Glutamatergic neuron (in vitro differentiated cells): ENCODE results near the gene CARD8. TPM values are rescaled to one million over a fixed set of nuclear protein-coding genes. Genes with fewer than 3 reads are reported as not detected.
"Not testable (repeated sequence)": the region's sequence is repeated elsewhere in the genome, so short reads cannot be mapped to it uniquely, and the experiment has no call there.

Experiments used
- DNase-seq: peaks from one replicate; pipeline ENCODE4 v3.0.0; 2022
- H3K27ac Mint-ChIP-seq: one replicate; pipeline ENCODE4 v1.8.0; 2020; ENCODE audit warnings: mild to moderate bottlenecking, mixed read lengths, inconsistent platforms; ENCODE audit not compliant: unreplicated experiment
- H3K27me3 Mint-ChIP-seq: one replicate; pipeline ENCODE4 v1.8.0; 2020; ENCODE audit warnings: mild to moderate bottlenecking, moderate library complexity, mixed read lengths, inconsistent platforms; ENCODE audit not compliant: unreplicated experiment
- H3K36me3 Mint-ChIP-seq: one replicate; pipeline ENCODE4 v1.8.0; 2020; ENCODE audit warnings: mild to moderate bottlenecking, mixed read lengths, inconsistent platforms; ENCODE audit not compliant: unreplicated experiment
- H3K4me1 Mint-ChIP-seq: one replicate; pipeline ENCODE4 v1.8.0; 2020; ENCODE audit warnings: mild to moderate bottlenecking, low read depth, mixed read lengths, inconsistent platforms; ENCODE audit not compliant: unreplicated experiment
- H3K4me3 Mint-ChIP-seq: one replicate; pipeline ENCODE4 v1.8.0; 2020; ENCODE audit warnings: mild to moderate bottlenecking, mixed read lengths, inconsistent platforms; ENCODE audit not compliant: unreplicated experiment
- H3K9me3 Mint-ChIP-seq: one replicate; pipeline ENCODE4 v1.8.0; 2020; ENCODE audit warnings: mild to moderate bottlenecking, moderate library complexity, mixed read lengths, inconsistent platforms; ENCODE audit not compliant: unreplicated experiment
- CTCF ChIP-seq: fragments of 200-600 bp; sonication (generic); IDR thresholded peaks from one replicate; pipeline ENCODE4 v1.5.0; 2021; ENCODE audit not compliant: partially characterized antibody, unreplicated experiment
- total RNA-seq: library from RNA; stranded (reverse); fragmentation: NEBNext Ultra II Directional; extraction: Animal tissue kit (Norgen Biotek cat#: 25700); gene quantifications from one replicate; pipeline ENCODE4 v1.2.1, GENCODE V29; 2021; ENCODE audit not compliant: unreplicated experiment

The CARD8 gene
- total RNA-seq, 1 donor from 2014 or later = 41.9 TPM

GRCh38 chr19:48248081-48248833 lies 7.5 kb downstream of the CARD8 start:
- Mint-ChIP-seq H3K4me1 (no peaks in the 10 kb centered on the region), H3K9me3 (no peaks in the 10 kb centered on the region), H3K27ac (no peak overlapping the region), H3K36me3 (no peaks in the 10 kb centered on the region), H3K27me3 (peaks cover 1% of the 10 kb centered on the region), H3K4me3 (no peak overlapping the region)
- TF ChIP-seq CTCF = no peak
- no peak for DNase-seq

GRCh38 chr19:48247212-48247611 lies 8.5 kb downstream of the CARD8 start:
- H3K27ac Mint-ChIP-seq = no peak overlapping the region
- TF ChIP-seq CTCF = no peak
- no peak for DNase-seq
- H3K4me3 Mint-ChIP-seq = no peak overlapping the region
- peaks cover 1% of the 10 kb centered on the region for H3K27me3 Mint-ChIP-seq
- H3K4me1 Mint-ChIP-seq = no peaks in the 10 kb centered on the region
- no peaks in the 10 kb centered on the region for H3K36me3 Mint-ChIP-seq
- no peaks in the 10 kb centered on the region for H3K9me3 Mint-ChIP-seq

GRCh38 chr19:48246101-48246500 lies 9.6 kb downstream of the CARD8 start:
- TF ChIP-seq CTCF = no peak
- Mint-ChIP-seq H3K36me3 (no peaks in the 10 kb centered on the region), H3K27ac (no peak overlapping the region), H3K4me1 (no peaks in the 10 kb centered on the region), H3K4me3 (no peak overlapping the region), H3K27me3 (peaks cover 1% of the 10 kb centered on the region), H3K9me3 (no peaks in the 10 kb centered on the region)
- DNase-seq = no peak

GRCh38 chr19:48244281-48244680 lies 11.4 kb downstream of the CARD8 start:
- Mint-ChIP-seq H3K9me3 (no peaks in the 10 kb centered on the region), H3K27ac (no peak overlapping the region), H3K36me3 (peaks cover 3% of the 10 kb centered on the region), H3K4me1 (no peaks in the 10 kb centered on the region), H3K27me3 (peaks cover 1% of the 10 kb centered on the region), H3K4me3 (no peak overlapping the region)
- TF ChIP-seq CTCF = no peak
- no peak for DNase-seq

- not testable (repeated sequence) for H3K27ac Mint-ChIP-seq, H3K9me3 Mint-ChIP-seq, DNase-seq, H3K4me1 Mint-ChIP-seq, H3K36me3 Mint-ChIP-seq, H3K27me3 Mint-ChIP-seq, H3K4me3 Mint-ChIP-seq
Measured at GRCh38 chr19:48241771-48242170, 13.9 kb downstream of the CARD8 start.
